HG02610 (cell line): ENCODE results near the gene KCNA2.

ENCODE experiments used
- ATAC-seq: cut with Tn5 transposase; IDR thresholded peaks from one replicate; pipeline ENCODE4 v1.9.1; 2021; ENCODE audit warnings: mild to moderate bottlenecking, moderate library complexity; ENCODE audit not compliant: unreplicated experiment

The KCNA2 gene

GRCh38 chr1:110630839-110631663 is 24.9 kb upstream of the KCNA2 start:
- peak; percentile 46 for ATAC-seq

GRCh38 chr1:110628323-110629105 is 22.4 kb upstream of the KCNA2 start:
- ATAC-seq = no peak

- ATAC-seq = no peak
These were observed 21.6 kb upstream of the KCNA2 start for GRCh38 chr1:110627764-110628163.

- no peak for ATAC-seq
These were observed 20.7 kb upstream of the KCNA2 start for GRCh38 chr1:110626889-110627288.

- ATAC-seq = no peak
These were observed 14.5 kb upstream of the KCNA2 start for GRCh38 chr1:110620686-110621085.

- ATAC-seq = no peak
These were observed 14.1 kb upstream of the KCNA2 start for GRCh38 chr1:110620250-110620615.

GRCh38 chr1:110619412-110620249 is 13.5 kb upstream of the KCNA2 start:
- ATAC-seq = peak; percentile 63

- ATAC-seq = no peak
These were observed 12.5 kb upstream of the KCNA2 start for GRCh38 chr1:110618668-110619067.

GRCh38 chr1:110617589-110617988 is 11.4 kb upstream of the KCNA2 start:
- no peak for ATAC-seq

GRCh38 chr1:110617116-110617515 is 11.0 kb upstream of the KCNA2 start:
- ATAC-seq = no peak

GRCh38 chr1:110616587-110616986 is 10.4 kb upstream of the KCNA2 start:
- ATAC-seq = no peak

- ATAC-seq = no peak
These were observed 9.5 kb upstream of the KCNA2 start for GRCh38 chr1:110615548-110616130.

- no peak for ATAC-seq
These were observed 6.0 kb upstream of the KCNA2 start for GRCh38 chr1:110612060-110612745.

GRCh38 chr1:110610696-110611286 is 4.6 kb upstream of the KCNA2 start:
- ATAC-seq = no peak

- ATAC-seq = peak; percentile 84
These were observed 3.9 kb upstream of the KCNA2 start for GRCh38 chr1:110610084-110610483.

- no peak for ATAC-seq
These were observed 2.1 kb upstream of the KCNA2 start for GRCh38 chr1:110608247-110608646.

GRCh38 chr1:110607536-110608230 is 1.5 kb upstream of the KCNA2 start:
- no peak for ATAC-seq

- ATAC-seq = no peak
These were observed 738 bp upstream of the KCNA2 start for GRCh38 chr1:110606657-110607535.
